ENCODE measurements around the gene NCK2.

GRCh38 chr2:105824446-105824845 is 79.7 kb downstream of the NCK2 start:
- TF ChIP-seq, protein P1, sequence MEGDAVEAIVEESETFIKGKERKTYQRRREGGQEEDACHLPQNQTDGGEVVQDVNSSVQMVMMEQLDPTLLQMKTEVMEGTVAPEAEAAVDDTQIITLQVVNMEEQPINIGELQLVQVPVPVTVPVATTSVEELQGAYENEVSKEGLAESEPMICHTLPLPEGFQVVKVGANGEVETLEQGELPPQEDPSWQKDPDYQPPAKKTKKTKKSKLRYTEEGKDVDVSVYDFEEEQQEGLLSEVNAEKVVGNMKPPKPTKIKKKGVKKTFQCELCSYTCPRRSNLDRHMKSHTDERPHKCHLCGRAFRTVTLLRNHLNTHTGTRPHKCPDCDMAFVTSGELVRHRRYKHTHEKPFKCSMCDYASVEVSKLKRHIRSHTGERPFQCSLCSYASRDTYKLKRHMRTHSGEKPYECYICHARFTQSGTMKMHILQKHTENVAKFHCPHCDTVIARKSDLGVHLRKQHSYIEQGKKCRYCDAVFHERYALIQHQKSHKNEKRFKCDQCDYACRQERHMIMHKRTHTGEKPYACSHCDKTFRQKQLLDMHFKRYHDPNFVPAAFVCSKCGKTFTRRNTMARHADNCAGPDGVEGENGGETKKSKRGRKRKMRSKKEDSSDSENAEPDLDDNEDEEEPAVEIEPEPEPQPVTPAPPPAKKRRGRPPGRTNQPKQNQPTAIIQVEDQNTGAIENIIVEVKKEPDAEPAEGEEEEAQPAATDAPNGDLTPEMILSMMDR (IDR thresholded peaks at IDR 0.05; ENCODE audit: poor library complexity): no peak
- no peak for TF ChIP-seq EZH2 (IDR thresholded peaks at IDR 0.05; ENCODE audit: borderline replicate concordance)
- TF ChIP-seq EZH2phosphoT487 (IDR thresholded peaks at IDR 0.05; ENCODE audit: low read depth, severe bottlenecking, unreplicated experiment): no peak
